GM21529 (cell line): ENCODE data around the gene GABBR2.

Experiments
- ATAC-seq: cut with Tn5 transposase; IDR thresholded peaks from one replicate; pipeline ENCODE4 v1.9.1; 2021; ENCODE audit not compliant: unreplicated experiment

The GABBR2 gene

GRCh38 chr9:98724810-98725530 is 16.2 kb upstream of the GABBR2 start:
- ATAC-seq, result no peak

DNA sequence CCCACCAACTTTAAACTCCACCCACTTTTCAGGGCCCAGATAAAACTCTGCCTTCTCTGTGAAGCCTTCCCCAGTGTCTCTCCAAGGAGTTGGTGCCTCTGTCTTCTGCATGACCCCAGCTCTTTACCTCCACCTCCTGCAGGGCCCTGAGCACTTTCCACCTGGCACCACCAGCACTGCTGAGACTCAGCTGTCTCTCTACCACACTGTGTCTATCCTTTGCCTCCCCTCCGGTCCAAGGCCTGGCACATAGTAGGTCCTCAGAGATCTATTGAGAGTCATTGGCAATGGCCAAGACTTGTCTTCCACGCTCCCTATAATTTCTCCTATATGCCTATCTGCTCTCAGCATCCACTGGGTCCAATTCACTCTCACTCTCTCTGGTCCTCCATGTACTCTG is 12.9 kb upstream of the GABBR2 start:
- no peak for ATAC-seq

- no peak for ATAC-seq
These were observed 11.7 kb upstream of the GABBR2 start for GRCh38 chr9:98720402-98720801.

DNA sequence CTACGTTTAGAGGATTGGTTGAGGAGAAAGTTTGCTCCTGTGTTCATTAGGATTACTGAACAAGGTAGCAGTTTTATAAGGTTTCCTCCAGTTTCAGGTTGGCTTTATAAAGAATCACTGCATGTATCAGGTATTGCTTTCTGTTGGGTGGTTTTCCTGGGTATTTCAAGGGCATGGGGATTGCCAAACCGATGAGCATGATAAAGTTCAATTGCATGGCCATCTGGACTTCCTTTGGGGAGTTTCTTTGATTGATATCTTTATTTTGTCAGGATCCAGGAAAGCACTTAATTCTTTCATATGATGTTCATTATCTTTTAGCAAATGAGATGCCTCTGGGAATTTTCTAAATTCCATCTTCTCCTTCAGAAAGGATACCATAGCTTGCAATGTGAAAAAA is 10.3 kb upstream of the GABBR2 start:
- ATAC-seq, result no peak

GRCh38 chr9:98714833-98715232 is 6.1 kb upstream of the GABBR2 start:
- ATAC-seq, result no peak

- ATAC-seq, result no peak
These were observed 4.3 kb upstream of the GABBR2 start for GRCh38 chr9:98712987-98713386.

DNA sequence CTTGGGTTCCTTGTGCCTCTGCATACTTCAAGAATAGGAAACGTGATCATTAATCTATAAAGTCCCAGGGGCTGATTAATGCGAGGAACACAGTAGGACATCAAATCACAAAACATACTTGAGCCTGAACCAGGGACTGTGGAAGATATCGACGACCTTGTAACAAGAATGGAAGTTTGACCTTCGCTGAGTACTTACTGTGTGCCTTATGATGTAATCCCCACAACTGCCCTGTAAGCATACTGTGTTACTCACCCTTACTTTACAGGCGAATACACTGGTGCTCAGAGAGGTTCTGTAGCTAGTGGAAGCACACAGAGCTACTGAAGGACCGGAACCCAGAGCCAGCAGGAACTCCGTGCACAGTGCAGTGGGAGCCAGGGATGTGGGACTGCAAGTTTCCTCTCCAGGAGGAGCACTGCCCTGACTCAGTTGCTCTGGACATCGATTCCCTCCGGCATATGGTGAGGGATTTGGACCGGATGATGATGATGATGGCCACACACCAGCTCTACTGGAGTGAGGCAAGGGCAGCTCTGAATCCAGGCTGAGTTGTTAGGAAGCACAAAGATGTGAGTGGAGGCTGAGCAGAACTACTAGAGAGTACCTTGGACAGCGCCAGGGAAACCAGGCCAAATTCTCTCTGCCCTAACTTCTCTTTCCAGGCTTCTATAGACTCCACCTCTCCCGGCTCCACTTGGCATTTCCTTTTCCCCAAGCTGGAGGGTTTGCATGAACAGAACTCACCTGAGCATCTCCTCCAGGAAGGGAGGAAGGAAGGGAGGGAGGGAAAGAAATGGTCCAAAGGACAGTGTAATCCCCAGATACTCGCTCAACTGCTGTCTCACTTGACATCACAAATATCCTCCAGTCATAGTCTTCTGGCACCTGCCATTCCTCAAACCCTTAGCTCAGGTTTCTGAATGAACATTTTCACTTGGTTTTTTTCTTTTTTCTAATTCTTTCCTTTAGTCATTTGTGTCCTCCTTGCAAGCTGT is 1.5 kb upstream of the GABBR2 start:
- no peak for ATAC-seq

DNA sequence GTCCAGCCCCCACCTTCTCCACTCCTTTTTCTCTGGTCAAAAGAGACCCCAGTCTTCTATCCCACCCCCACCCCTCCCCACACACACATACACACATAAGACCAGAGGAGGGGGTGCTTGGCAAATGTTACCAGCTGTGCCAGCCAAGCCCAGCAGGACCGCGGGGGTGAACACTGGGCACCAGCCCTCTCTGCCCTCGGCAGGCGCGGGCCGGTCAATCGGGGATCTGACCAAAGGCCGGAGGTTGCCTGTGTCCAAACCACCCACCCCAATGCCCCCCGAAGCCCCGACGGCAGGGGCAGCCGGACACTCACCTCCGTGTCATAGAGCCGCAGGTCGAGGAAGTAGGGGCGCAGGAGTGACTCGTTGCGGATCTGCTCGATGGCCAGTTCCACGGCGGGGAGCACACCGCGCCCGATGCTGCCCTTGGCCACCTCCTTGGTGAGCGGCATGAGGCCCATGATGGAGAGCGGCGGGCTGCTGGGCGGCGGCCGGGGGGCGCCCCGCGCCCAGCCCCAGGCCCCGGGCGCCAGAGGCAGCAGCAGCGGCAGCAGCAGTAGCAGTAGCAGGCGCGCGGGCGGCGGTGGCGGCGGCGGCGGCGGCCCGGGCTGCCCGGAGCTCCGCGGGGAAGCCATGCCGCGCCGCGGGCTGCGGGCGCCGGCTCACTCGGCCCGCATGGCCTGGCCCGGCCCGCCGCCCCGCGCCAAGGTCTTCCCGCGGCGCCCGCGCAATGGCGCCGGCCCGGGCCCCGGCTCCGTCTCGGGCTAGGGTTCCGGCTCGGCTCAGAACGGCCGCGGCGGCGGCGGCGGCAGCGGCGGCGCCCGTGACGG is 417 bp downstream of the GABBR2 start:
- no peak for ATAC-seq

DNA sequence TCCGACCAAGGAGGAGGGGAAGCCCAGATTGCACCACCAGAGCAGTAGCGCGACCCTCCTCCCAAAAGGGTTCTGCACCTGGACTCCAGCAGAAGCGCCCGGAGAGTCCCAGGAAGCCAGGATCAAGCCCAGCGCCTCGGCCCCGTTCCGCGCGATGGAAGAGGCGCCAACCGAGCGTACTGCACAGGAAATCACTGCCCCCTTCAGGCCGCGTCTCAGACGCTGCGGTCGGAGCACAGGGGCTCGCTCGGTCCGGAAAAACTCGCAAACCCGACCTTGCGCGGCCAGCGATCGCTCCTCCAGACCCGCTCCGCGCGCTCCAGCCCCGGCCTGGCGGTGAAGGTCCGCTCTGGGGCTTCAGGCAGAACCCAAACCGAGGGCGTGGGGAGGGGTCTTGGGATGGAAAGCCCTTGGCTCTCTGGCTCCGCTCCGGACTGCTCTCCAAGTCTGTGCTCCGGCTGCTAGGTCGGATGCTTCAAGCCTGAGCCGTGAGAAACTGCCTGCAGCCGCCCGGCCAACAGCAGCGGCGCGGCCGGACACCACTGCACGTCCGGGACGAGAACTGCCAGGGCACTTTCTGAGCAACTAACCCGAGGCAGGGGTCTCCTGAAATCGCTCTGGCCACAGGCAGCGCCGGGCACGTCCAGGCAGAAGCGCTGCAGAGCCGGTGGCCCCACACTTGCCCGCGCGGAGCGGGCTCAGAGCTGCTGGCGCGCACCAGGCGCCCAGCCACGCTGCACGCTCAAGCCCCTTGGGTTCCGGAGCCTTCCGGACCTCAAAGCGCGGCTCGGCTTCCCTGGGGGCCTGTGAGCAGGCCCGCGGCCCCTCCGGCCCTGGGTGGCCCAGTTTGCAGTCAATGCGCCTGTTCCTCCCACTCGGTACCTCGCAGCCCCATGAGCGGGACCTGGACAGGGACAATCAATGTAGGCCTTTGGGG is 1.3 kb downstream of the GABBR2 start:
- ATAC-seq, result no peak

GRCh38 chr9:98706651-98707165 is 2.0 kb downstream of the GABBR2 start:
- no peak for ATAC-seq

GRCh38 chr9:98702835-98703380 is 5.8 kb downstream of the GABBR2 start:
- no peak for ATAC-seq

DNA sequence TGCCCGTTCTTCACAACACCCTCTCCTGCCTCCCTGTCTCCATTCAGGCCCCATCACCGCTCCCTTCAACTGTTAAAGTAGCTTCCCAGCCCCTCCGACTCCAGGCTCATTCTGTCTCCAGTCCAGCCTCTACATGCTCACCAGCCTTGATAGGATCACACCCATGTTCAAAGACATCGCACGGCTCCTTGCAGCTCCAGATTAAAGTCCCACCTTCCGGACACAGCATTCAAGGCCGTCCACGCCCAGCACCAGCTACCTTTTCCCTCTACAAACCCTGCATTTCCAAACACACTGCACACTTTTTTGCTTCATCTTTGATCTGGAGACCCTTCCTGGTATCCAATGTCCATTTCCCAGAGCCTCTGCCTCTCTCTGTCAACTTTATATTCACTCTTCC is 6.4 kb downstream of the GABBR2 start:
- ATAC-seq, result no peak

DNA sequence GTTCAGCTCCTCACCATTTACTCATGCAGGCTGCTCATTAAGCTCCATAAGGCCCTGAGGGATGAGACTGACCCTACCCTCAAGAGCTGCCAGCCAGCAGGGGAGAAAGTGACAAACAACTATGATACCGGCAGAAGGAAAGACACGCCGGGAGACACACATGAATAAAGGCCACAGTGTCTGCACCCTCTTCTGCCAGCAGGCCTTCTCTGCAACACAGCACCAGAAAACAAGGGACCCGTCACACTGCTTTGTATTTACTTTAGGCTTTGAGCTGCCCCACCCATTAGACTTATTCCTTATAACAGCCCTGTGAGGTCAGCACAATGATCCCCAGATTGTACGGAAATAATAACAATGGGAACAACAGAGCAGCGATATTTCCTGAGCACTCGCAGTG is 7.2 kb downstream of the GABBR2 start:
- no peak for ATAC-seq

- ATAC-seq, result no peak
These were observed 7.9 kb downstream of the GABBR2 start for GRCh38 chr9:98700801-98701200.

DNA sequence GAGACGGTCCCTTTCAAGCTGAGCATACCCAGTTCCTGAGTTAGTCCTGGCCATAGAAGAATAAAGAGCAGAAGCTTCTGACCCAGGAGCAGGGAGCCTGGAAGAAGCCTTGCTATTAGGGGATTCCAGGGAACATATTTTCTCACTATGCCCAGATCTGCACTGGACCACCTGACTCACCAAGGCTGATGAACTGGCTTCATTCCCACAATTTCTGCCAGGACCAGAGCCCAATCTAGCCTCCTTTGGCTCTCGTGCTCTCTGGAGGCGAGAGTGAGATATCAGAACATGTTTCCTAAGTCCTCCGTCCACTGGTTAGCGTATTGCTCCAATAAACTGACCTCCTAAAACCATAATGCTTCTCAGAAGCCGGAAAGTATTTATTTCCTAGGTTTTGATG is 9.9 kb downstream of the GABBR2 start:
- ATAC-seq, result no peak

DNA sequence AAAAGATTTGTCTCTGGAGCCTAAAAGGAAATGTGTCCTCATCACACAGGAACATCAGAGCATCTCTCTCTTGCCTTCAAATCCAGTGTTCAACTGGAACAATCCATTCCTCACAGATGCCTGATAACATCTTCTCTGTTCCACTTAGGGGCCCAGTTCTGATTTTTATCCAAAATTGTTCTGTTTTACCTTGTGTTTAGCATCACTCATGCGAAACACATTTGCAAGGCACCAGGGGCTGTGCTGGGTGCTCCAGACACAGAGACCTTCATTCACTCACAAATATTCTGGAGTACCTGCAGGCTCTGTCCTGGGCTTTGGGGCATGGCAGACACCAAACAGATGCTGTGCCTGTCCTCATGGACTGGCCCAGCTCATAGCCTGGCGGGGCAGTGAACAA is 13.8 kb downstream of the GABBR2 start:
- no peak for ATAC-seq

DNA sequence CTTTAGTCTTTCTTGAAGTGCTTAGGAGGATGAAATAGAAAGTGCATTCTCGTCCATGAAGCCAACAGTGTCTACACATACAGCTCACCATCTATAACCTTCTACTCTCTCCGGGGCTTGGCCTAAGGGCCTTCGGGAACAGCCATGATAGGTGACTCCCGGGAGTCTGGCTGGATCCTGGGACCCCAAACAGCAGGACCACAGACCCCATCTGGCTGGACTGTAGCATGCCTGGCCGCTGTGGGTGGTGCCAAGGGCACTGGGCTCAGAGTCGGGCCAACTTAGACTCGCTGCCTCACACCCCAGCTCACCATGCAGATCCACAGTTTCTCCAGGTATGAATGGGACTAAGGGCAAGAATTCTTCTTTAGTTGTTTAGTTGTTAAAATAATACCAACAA is 16.3 kb downstream of the GABBR2 start:
- ATAC-seq, result no peak

DNA sequence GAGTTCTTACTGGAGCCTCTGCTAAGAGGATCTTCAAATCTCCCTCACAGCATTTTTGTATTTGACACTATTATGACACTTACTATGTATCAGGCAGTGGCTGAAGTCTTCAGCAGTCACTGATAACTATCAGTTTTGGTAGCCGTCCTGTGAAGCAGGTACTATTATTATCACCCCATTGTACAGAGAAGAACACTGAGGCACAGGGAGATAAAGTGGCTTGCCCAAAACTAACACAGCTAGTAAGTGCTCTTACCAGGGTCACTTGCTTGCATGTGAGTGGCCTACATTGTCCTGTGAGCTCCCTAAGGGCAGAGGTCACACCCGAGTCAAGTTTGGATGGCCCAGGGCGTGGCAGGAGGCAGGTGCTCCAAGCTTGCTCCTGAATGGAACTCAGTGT is 16.8 kb downstream of the GABBR2 start:
- no peak for ATAC-seq

DNA sequence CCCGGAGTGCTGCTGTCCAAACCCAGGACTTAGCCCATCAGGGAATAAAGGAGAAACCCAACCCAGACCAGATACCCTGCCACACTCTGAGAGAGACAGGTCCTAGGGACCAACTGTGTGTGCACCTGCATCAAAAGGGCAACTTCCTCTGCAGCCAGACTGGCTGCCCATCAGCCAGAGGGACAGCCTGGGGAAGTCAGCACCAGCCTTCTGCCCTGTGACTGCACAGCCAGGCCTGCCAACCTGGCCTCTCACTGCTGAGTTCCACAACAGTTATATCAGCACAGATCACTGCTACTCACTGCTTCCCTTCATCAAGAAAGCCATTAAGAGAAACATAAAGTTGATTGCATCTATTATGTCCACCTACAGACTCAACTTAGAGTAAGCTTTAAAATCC is 18.0 kb downstream of the GABBR2 start:
- no peak for ATAC-seq
